ENCODE data around the gene UPF1.
A peak's percentile ranks its signal among the peaks of the same experiment; 100 is the strongest.
"Not testable (repeated sequence)": the region's sequence is repeated elsewhere in the genome, so short reads cannot be mapped to it uniquely, and the experiment has no call there.

UPF1 gene

GRCh38 chr19:18799389-18799970 lies 32.3 kb upstream of the UPF1 start:
- DNase-seq = no peak

GRCh38 chr19:18800079-18800478 lies 31.7 kb upstream of the UPF1 start:
- DNase-seq = no peak

DNA sequence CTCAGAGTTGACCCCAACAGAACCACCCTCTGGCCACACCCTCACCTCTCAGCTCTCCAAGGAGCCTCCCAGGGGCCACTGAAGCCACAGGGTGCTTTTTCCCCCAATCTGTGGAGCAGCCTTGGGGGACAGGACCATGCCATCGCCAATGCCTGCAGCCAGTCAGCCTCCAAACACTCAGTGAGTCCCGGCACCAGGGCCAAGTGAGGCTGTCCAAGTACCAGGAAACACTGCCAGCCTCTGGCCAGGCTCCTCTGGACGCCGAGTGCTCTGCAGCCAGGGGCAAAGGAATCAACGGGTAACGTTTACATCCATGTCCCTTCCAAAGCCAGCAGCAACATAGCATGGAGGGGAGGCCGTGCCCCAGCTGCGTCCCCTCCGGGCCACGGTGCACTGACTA lies 31.1 kb upstream of the UPF1 start:
- DNase-seq = no peak

DNA sequence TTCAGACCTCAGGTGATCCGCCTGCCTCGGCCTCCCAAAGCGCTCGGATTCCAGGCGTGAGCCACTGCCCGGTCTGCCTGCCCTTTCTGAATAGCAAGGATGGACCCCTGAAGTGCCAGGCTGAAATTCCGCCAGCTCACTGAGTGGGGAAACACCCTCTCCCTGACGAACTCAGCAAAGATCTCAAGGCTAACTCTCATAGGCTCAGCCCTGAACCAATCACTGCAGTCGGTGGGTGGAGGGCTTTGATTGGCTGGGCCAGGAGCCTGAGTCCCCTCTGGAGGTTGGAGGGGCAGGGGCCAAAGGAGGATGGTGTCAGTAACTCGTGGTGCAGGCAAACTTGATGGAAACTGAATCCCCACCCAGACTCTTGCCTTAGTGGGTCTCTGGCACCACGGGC lies 29.4 kb upstream of the UPF1 start:
- no peak for DNase-seq

- DNase-seq = no peak
Observed at GRCh38 chr19:18803550-18804138, 28.1 kb upstream of the UPF1 start.

- DNase-seq = no peak
Observed at GRCh38 chr19:18804139-18804601, 27.6 kb upstream of the UPF1 start.

DNA sequence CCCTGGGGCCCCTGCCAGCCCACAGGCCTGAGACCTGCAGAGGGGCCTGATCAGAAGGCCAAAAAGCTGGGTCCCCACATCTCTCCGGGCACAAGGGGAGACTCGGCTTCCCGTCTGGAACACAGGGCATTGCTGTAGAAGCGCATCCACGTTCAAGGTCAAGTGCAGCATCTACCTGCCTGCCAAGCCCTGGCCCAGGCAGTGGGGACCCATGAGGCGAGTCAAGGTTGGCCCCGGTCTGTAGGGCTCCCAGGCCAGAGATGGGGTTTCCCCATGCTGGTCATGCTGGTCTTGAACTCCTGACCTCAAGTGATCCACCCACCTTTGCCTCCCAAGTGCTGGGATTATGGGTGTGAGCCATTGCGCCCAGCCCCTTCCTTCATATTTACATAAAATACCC lies 27.1 kb upstream of the UPF1 start:
- DNase-seq = no peak

GRCh38 chr19:18807861-18808331 lies 23.9 kb upstream of the UPF1 start:
- no peak for DNase-seq

GRCh38 chr19:18809149-18809868 lies 22.4 kb upstream of the UPF1 start:
- peak; percentile 46 to 55 for DNase-seq

GRCh38 chr19:18811638-18812037 lies 20.1 kb upstream of the UPF1 start:
- DNase-seq = not testable (repeated sequence)

- no peak for DNase-seq
Observed at GRCh38 chr19:18814063-18814462, 17.7 kb upstream of the UPF1 start.

DNA sequence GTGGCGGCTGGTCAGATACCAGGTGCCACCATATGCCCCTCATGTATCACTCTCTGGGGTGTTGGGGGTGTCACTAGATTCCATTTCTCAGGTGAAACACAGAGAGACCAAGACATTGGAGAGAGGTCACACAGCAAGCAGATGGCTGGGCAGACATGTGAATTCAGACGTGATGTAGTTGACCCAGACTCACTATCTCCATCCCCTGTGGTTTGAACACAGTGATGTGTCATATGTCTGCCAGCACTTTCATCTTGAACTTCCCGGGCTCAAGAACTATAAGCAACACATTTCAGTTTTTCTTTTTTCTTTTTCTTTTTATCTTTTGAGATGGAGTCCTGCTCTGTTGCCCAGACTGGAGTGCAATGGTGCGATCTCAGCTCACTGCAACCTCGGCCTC lies 16.1 kb upstream of the UPF1 start:
- no peak for DNase-seq

GRCh38 chr19:18816645-18817044 lies 15.1 kb upstream of the UPF1 start:
- DNase-seq = not testable (repeated sequence)

GRCh38 chr19:18817574-18817973 lies 14.2 kb upstream of the UPF1 start:
- no peak for DNase-seq

- no peak for DNase-seq
Observed at GRCh38 chr19:18828786-18829185, 3.0 kb upstream of the UPF1 start.

DNA sequence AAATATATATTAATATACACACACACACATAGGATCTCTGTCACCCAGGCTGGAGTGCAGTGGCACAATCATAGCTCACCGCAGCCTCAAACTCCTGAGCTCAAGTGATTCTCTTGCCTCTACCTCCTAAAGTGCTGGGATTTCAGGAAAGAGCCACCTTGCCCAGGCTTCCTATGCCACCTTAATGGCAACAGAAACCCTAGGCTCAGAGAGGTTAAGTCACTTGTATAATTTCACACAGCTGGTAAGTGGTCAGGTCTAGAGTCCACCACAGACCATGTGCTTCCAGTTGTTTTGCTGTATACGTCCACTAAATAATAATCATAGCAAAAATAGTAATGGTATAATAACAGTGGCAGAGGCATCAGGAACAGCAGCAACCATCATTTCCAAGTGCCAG lies 1.3 kb upstream of the UPF1 start:
- DNase-seq = no peak

GRCh38 chr19:18832306-18833140 lies 764 bp downstream of the UPF1 start:
- DNase-seq = peak; percentile 14 to 16

GRCh38 chr19:18833141-18833476 lies 1.4 kb downstream of the UPF1 start:
- peak in 1 of 2 experiments; percentile 12 for DNase-seq

DNA sequence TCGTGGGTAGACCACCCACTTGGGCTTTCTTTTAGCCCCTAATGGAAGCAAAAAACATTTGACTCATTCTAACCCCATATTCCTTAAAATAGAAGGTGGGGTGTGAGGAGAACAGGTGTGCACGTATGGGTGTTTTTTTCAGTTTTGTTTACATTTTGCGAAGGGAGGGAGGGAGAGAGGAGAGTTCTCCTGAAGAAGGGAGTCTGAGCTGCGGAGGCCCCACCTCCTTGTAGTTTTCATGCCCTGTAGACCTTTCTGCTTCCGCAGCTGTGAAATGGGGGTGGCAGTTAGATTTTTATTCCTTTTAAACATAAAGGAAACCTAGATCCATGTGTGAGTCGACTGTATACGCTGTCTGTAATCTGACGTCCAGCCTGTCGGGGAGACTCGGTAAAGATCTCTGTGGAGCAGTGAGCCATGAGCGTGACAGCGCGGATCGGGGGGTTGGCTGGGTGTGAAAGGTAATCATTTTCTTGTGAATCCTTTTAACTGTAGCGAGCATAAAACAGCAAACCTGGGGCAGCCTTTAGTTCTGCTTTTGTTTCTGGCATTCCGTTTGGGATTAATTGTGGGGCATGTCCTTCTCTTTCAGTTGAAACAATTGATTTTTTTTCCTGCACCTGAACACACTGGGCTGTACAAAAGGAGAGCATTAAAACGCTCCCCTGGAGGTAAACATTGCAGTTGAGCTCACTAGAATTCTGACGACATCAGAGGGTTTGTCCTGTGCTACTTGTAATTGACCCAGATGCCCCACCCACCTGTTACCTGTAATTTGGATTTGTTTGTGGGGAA lies 2.3 kb downstream of the UPF1 start:
- peak in 1 of 2 experiments; percentile 11 for DNase-seq

DNA sequence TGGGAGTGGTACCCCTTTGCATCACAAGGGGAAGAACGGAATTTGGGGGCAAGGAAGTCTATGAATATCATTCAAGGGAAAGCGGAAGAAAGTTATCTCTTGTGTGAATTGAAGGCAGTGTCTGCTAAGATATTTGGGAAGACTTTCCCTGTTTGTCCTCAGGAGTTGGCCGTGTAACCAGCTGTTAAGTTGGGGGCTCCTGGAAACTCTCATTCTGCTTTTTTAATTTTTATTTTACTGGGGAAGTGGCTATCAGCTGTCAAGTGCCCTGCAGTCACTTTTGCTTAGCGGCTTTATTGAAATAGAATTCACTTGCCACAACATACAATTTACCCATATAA lies 2.9 kb downstream of the UPF1 start:
- no peak for DNase-seq

DNA sequence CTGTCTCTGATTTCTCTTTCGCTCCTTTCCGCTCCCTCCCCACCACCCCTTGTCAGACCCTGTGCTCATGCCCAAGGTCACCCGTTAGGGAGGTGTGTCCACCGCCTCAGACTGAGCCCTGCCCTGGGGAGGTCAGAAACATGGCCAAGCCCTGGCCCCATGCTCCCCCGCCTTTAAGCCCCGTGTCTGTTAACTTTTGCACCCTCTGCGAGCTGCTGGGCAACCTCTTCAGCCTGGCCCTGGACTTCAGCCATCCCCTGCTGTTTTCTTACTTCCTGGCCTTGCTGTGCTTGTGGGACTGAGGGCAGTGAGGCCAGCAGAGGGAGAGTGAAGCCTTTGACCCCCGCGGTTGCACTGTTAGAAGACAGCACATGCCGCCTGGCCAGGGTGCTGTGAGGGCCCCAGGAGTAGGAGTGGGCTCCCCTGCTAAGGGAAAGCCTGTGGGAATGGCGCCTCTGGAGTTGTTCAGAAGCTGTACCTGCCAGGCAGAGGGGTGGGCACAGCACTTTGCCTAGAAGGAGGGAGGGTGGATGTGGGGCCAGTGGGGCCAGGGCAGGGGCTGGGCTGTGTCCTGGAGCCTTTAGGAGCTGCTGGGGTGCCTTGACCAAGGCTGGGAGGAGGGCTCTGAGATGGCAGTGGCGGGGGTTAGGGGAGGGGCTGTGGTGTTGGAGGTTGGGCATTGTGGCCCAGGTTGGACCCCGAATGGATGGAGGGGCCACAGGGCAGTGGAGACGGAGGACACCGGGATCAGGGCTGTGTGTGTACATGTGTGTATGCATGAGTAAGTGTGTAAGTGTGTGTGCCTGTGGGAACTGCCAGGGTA lies 7.9 kb downstream of the UPF1 start:
- DNase-seq = no peak

All from Kasumi-1 (cell line).